ENCODE measurements around the gene CHST14. TPM values are rescaled to one million over a fixed set of nuclear protein-coding genes. Genes with fewer than 3 reads are reported as not detected.

CHST14 gene
- total RNA-seq, 1 experiment from 2014 or later, result 14.3 TPM

- Histone ChIP-seq H3K9me3 (ENCODE audit: low read depth, low read length, poor library complexity, severe bottlenecking) (no peaks in the 10 kb centered on the region), H3K4me3 (ENCODE audit: low read depth, low read length, poor library complexity, severe bottlenecking) (no peak overlapping the region), H3K27ac (ENCODE audit: low read depth, low read length, poor library complexity, severe bottlenecking) (no peak overlapping the region), H3K36me3 (ENCODE audit: insufficient read depth, low read length, poor library complexity, severe bottlenecking) (no peaks in the 10 kb centered on the region), H3K4me1 (ENCODE audit: insufficient read depth, low read length, poor library complexity, severe bottlenecking) (peaks cover 14% of the 10 kb centered on the region), H3K27me3 (replicated peaks; ENCODE audit: insufficient read depth, low read depth, low read length, poor library complexity) (no peaks in the 10 kb centered on the region)
- POLR2A ChIA-PET (ENCODE audit: low non-redundant PET), result no interaction called here
- DNase-seq (ENCODE audit: low spot score), result no peak
- intact Hi-C loops (cut with micrococcal nuclease; ENCODE audit: unreplicated experiment), result no loop called here
- no TSS peak for BruUV-seq (replicated peaks)
- TF ChIP-seq EZH2 (IDR thresholded peaks at IDR 0.05; ENCODE audit: borderline replicate concordance, low read depth, low read length, poor library complexity, severe bottlenecking) (no peak), CTCF (conservative IDR thresholded peaks at IDR 0.05; ENCODE audit: low read depth, low read length) (no peak)
- CTCF ChIA-PET, result interaction anchor here (1.0 kb wide), 1 partner anchor 28 kb away, joined by 3 read pairs; no protein-coding TSS in a partner anchor
Measured at GRCh38 chr15:40477642-40478327, 7.0 kb downstream of the CHST14 start.

GRCh38 chr15:40479024-40479423 lies 8.2 kb downstream of the CHST14 start:
- POLR2A ChIA-PET (ENCODE audit: low non-redundant PET), result no interaction called here
- CTCF ChIA-PET, result interaction anchor here (1.0 kb wide), 1 partner anchor 26 kb away, joined by 3 read pairs; no protein-coding TSS in a partner anchor
- no TSS peak for BruUV-seq (replicated peaks)

GRCh38 chr15:40481341-40482074 lies 10.7 kb downstream of the CHST14 start:
- peak; percentile 63 for DNase-seq (ENCODE audit: low spot score)
- H3K9me3 ChIP-seq (ENCODE audit: low read depth, low read length, poor library complexity, severe bottlenecking), result no peaks in the 10 kb centered on the region
- TF ChIP-seq EZH2 (IDR thresholded peaks at IDR 0.05; ENCODE audit: borderline replicate concordance, low read depth, low read length, poor library complexity, severe bottlenecking) (no peak), CTCF (conservative IDR thresholded peaks at IDR 0.05; ENCODE audit: low read depth, low read length) (no peak)
- POLR2A ChIA-PET (ENCODE audit: low non-redundant PET), result no interaction called here
- H3K27me3 ChIP-seq (replicated peaks; ENCODE audit: insufficient read depth, low read depth, low read length, poor library complexity), result no peaks in the 10 kb centered on the region
- intact Hi-C loops (cut with micrococcal nuclease; ENCODE audit: unreplicated experiment), result no loop called here
- H3K36me3 ChIP-seq (ENCODE audit: insufficient read depth, low read length, poor library complexity, severe bottlenecking), result no peaks in the 10 kb centered on the region
- no TSS peak for BruUV-seq (replicated peaks)
- no peak overlapping the region for H3K4me3 ChIP-seq (ENCODE audit: low read depth, low read length, poor library complexity, severe bottlenecking)
- no peak overlapping the region for H3K27ac ChIP-seq (ENCODE audit: low read depth, low read length, poor library complexity, severe bottlenecking)
- CTCF ChIA-PET, result no interaction called here
- H3K4me1 ChIP-seq (ENCODE audit: insufficient read depth, low read length, poor library complexity, severe bottlenecking), result peaks cover 14% of the 10 kb centered on the region

More at GRCh38 chr15:40479024-40479423, 8.2 kb downstream of the CHST14 start:
- DNase-seq (ENCODE audit: low spot score), result no peak
- no peaks in the 10 kb centered on the region for H3K36me3 ChIP-seq (ENCODE audit: insufficient read depth, low read length, poor library complexity, severe bottlenecking)
- TF ChIP-seq CTCF (conservative IDR thresholded peaks at IDR 0.05; ENCODE audit: low read depth, low read length) (no peak), EZH2 (IDR thresholded peaks at IDR 0.05; ENCODE audit: borderline replicate concordance, low read depth, low read length, poor library complexity, severe bottlenecking) (no peak)
- intact Hi-C loops (cut with micrococcal nuclease; ENCODE audit: unreplicated experiment), result no loop called here
- no peaks in the 10 kb centered on the region for H3K9me3 ChIP-seq (ENCODE audit: low read depth, low read length, poor library complexity, severe bottlenecking)
- H3K4me1 ChIP-seq (ENCODE audit: insufficient read depth, low read length, poor library complexity, severe bottlenecking), result peaks cover 14% of the 10 kb centered on the region
- H3K27ac ChIP-seq (ENCODE audit: low read depth, low read length, poor library complexity, severe bottlenecking), result no peak overlapping the region
- H3K27me3 ChIP-seq (replicated peaks; ENCODE audit: insufficient read depth, low read depth, low read length, poor library complexity), result no peaks in the 10 kb centered on the region
- H3K4me3 ChIP-seq (ENCODE audit: low read depth, low read length, poor library complexity, severe bottlenecking), result no peak overlapping the region
